IPS DF 4.7 (cell line): ENCODE data around the gene BATF.
A peak's percentile ranks its signal among the peaks of the same experiment; 100 is the strongest.
"Not testable (repeated sequence)": the region's sequence is repeated elsewhere in the genome, so short reads cannot be mapped to it uniquely, and the experiment has no call there.

Source experiments
- DNase-seq: peaks from one replicate; pipeline ENCODE4 v3.0.0-alpha.2; 2013; ENCODE audit warnings: low spot score; ENCODE audit errors: extremely low read depth

BATF gene

GRCh38 chr14:75522224-75522982 is at the start of gene BATF:
Gene BATF (plus strand): TSS chr14:75522469. CDS start chr14:75522683, 214 bp downstream.
- no peak for DNase-seq

GRCh38 chr14:75474127-75474526 is 48.1 kb upstream of the BATF start:
- DNase-seq, result not testable (repeated sequence)

GRCh38 chr14:75476274-75476995 is 45.8 kb upstream of the BATF start:
- no peak for DNase-seq

- DNase-seq, result no peak
Measured at GRCh38 chr14:75477881-75478280, 44.4 kb upstream of the BATF start.

- DNase-seq, result peak; percentile 28
Measured at GRCh38 chr14:75479770-75480600, 42.3 kb upstream of the BATF start.

GRCh38 chr14:75482366-75482765 is 39.9 kb upstream of the BATF start:
- no peak for DNase-seq

GRCh38 chr14:75484711-75485429 is 37.4 kb upstream of the BATF start:
- no peak for DNase-seq

GRCh38 chr14:75486318-75486717 is 36.0 kb upstream of the BATF start:
- no peak for DNase-seq

- no peak for DNase-seq
Measured at GRCh38 chr14:75487155-75487671, 35.1 kb upstream of the BATF start.

GRCh38 chr14:75489480-75489837 is 32.8 kb upstream of the BATF start:
- DNase-seq, result no peak

GRCh38 chr14:75491376-75491978 is 30.8 kb upstream of the BATF start:
- no peak for DNase-seq

- DNase-seq, result no peak
Measured at GRCh38 chr14:75492832-75493591, 29.3 kb upstream of the BATF start.

- no peak for DNase-seq
Measured at GRCh38 chr14:75493592-75494087, 28.6 kb upstream of the BATF start.

- no peak for DNase-seq
Measured at GRCh38 chr14:75494896-75495295, 27.4 kb upstream of the BATF start.

GRCh38 chr14:75495399-75495798 is 26.9 kb upstream of the BATF start:
- no peak for DNase-seq

- DNase-seq, result no peak
Measured at GRCh38 chr14:75495882-75496281, 26.4 kb upstream of the BATF start.

GRCh38 chr14:75496755-75497154 is 25.5 kb upstream of the BATF start:
- no peak for DNase-seq

GRCh38 chr14:75497191-75497590 is 25.1 kb upstream of the BATF start:
- no peak for DNase-seq

GRCh38 chr14:75497701-75498100 is 24.6 kb upstream of the BATF start:
- no peak for DNase-seq
